Activated CD8-positive, alpha-beta memory T cell treated with anti-CD3 and anti-CD28 coated beads for 36 hours (primary cell): ENCODE results near the gene CAMSAP1. TPM values are rescaled to one million over a fixed set of nuclear protein-coding genes. Genes with fewer than 3 reads are reported as not detected.

Source experiments
- CTCF ChIA-PET: fragments of 350-600 bp; sonication (Branson Sonifier 250); formaldehyde crosslinking; loops from one replicate; lab custom pipeline; 2021; ENCODE audit warnings: antibody characterized with exemption; lab: Charles Lee
- POLR2A ChIA-PET: fragments of 350-600 bp; sonication (Branson Sonifier 250); formaldehyde crosslinking; loops from one replicate; lab custom pipeline; 2021; ENCODE audit warnings: antibody characterized with exemption; lab: Charles Lee
- total RNA-seq, 2 experiments: library from RNA; stranded (reverse); gene quantifications; one replicate each; pipeline ENCODE4 v1.2.3, GENCODE V29; 2021

The CAMSAP1 gene
- total RNA-seq, 2 experiments from 2014 or later, result 28.1 to 32.1 TPM

DNA sequence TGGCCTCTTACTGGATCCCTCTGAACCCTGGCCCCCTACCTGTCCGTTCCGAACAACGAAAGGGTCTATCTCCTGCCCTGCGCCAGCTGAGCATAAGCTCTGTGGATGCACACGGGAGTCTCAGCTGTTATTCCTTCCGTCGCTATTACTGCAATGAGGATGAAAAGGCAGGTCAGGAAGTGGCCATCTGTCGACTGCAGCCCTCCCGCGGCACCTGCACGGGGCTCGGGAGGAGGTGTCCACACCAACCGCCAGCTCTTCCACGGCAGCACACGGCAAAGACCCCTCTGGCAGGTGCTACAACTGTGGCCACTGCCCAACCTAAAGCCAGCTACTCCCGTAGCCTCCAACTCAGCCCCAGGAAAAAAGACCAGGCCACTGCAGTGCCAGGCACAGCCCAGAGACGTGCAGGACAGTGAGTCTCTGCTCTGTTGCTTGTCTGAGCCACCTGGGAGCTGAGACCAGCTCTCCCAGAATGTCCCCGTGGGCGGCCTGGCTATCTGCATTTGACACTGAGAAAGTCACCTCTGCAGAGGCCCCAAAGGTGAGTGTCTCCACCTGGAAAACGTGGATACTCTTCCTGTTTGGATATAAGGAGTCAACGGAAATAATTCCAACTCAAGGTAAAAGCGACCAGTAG lies 19.1 kb downstream of the CAMSAP1 start:
- ChIA-PET CTCF (no interaction called here), POLR2A (no interaction called here)

DNA sequence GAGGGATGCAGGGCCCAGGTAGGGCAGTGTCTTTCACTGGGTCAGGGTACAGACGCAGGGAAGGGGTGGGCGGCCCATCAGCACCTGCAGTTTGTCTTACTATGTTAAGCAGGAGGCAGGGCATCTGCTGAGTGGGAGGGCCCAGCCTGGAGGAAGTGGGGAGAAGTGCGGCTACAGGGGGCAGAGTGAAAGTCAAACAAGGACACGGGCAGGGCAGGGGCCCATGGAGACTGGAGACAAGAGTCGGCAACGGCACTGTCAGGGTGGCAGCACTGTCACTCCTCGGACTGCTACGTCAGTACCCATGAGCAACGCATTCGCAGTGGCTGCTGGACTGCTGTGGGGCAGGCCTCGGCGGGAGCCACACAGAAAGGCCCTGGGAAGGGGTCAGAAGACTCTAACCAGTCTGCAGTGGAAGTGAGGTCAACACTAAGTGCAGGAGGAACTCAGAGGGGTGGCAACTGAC lies 19.7 kb downstream of the CAMSAP1 start:
- ChIA-PET POLR2A (no interaction called here), CTCF (no interaction called here)

DNA sequence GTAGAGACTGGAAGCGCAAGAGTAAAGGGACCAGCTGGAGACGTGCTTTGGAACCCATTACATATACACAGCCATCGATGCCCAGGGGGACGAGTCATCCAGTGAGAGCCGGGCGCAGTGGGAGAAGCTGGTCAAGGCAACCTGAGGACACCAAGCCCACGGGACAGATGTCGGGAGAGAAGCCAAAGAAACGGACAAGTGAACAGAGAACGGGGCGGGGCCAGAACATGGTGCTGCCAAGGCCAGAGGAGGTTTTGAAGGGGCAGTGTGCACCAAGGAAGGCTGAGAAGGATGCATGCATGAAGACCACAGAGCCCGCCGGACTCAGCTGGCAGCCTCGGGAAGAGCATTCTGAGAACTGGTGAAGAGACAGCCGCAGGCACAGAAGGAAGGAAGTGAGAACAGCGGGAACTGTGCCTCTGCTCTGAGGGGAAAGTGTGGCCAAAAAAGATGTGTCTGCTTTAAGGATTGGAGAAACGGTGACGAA lies 20.3 kb downstream of the CAMSAP1 start:
- POLR2A ChIA-PET, result no interaction called here

DNA sequence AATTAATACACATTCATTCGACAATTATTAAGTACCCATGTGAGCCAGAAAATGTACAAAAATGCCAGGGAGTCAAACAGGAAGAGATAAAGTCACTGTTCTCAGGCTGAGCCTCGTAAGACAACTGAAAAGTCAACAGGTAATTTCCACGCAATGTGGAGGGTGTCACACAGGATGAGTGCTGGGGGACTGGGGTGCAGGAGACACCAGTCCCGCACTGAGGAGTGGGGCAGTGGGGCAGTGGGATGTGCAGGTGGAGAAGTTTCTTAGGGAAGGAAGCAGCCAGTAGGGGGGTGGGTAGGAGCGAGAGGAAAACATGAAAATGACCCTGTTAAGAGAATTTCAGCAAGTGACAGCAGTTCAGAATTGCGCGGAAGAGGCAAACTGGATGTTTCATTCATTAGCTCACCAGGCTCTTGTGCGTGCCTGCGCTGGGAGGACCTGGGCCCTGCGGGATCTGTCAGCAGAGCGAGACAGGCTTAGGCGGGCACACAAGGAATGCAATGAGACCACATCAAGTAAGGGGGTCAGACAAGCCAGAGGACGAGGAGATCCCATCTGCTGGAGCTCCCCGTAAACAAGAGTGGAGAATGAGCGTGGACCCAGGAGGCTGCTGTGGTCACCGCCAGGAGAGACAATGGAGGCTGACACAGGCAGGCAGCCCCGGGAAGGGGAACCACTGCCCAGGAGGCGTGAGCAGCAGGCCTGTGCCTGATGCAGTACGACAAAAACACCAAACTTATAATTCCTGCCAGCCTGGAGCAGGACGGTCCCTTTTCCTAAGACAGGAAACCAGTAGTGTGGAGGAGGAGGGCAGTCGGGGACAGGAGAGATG lies 21.0 kb downstream of the CAMSAP1 start:
- POLR2A ChIA-PET, result no interaction called here
- CTCF ChIA-PET, result interaction anchor here (1.4 kb wide), 1 partner anchor 20 kb away, joined by 4 read pairs; no protein-coding TSS in a partner anchor

More for the DNA sequence above, 20.3 kb downstream of the CAMSAP1 start:
- CTCF ChIA-PET, result interaction anchor here (1.4 kb wide), 1 partner anchor 19 kb away, joined by 4 read pairs; no protein-coding TSS in a partner anchor

DNA sequence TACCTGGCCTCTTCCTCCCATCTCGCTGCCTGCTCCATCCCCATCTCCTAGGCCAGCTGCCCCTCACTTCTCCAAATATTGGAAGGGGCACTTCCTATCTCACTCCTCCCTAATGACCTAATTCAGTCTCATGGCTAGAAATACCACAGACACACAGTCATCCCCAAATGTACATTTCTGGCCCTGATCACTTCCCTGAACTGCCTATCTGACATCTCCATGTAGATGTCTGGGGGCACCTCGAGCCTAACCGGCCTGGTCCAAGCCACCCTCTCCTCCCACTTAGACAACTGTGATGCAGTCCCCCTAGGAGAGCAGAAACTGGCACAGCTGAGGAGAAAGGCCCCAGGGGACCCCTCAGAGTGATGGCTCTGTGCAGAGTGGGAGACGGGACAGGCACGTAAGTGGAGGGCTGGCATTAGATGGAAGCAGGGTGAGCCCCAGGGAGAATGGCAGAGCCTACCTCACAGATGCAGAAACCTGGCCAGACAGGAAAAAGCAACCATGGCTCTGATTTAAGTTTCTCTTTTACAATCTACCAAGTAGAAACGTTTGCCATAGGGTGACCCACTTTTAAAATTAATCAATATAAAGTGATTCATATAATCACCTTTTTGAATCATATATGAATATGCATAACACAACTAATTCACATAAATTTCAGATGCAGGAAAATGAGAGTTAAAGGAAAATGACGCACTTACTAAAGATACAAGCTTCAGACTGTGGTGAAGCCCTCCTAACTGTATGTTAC lies 22.1 kb downstream of the CAMSAP1 start:
- ChIA-PET POLR2A (no interaction called here), CTCF (interaction anchor here (1.4 kb wide), 1 partner anchor 21 kb away, joined by 4 read pairs; no protein-coding TSS in a partner anchor)

DNA sequence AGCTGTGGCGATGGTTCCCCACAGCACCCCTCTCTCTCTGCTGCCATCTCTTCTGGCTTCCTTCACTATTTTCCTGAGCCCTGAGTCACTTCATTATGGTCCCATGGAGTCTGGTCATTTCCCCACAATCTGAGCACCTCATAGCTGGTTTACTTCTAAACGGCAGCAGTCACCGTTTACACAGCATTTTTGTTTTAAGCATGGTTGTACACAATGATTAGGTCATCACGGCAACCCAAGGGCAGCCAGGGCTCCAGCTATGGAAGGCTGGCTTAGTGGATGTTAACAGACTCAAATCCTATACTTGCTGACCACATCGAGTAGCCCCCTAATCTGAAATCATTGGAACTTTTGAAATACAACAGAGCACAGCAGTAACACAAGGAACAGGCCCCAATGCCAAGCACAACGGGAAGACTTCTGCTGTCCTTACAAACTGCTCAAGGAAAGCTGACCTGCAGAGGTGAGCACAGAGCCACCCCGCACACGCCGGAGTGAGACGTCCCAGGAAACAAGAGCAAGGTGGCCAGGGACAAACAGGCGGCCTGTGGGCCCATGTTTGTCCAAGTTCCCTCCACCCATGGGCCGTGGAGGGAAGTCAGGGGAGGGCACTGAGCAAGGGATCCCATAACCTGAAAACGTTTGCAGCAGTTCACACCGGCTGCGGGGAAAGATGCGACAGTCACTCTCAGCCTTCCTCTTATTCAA lies 22.9 kb downstream of the CAMSAP1 start:
- CTCF ChIA-PET, result no interaction called here

DNA sequence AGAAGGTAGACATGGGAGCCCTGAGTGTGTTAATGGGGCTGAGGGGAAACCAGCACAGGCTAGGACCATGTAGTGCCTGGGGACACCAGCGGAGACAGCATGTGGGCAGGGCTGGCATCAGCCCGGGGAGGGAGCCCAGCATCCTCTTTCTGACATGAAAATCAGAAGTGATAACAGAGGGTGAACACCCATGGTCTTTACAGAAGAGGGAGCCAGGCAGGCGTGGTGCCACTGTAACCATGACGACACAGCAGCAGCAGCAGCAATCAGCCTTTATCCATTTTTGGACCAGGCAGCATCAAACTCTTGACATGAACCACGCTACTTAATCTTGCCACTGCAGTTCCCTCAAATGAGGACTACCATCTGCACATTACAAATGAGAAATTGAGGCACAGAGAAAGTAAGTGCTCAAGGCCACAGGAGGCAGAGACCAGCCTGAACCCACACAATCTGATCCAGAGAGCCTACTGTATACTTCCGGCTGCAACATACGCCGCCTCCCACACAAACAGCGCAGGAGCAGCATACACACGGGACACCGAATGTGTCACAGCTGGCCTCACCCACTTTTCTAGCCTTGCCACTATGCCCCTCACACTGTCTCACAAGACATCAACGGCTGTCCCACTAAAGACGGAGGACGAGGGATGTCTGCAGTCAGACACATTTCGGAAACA lies 23.8 kb downstream of the CAMSAP1 start:
- POLR2A ChIA-PET, result no interaction called here
- CTCF ChIA-PET, result no interaction called here

More for the DNA sequence above, 22.9 kb downstream of the CAMSAP1 start:
- POLR2A ChIA-PET, result no interaction called here

DNA sequence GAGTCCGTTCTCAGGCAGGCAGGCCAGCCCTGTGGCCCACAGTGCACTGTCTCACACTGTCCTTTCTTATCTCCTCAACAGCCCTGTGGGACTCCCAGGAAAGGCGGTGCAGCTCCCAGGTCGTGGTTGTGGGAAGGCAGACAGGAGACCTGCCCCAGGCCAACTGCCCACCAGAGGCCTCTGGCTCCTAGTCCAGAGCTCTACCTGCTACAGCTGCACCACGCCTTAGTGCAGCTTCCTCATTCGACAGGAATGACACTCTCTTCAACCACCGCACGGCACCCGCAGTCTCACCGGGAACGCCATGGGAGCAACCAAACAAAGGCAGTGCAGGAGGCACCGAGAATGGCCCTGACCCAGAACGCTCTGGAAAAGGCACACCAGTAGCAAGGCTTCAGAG lies 25.3 kb downstream of the CAMSAP1 start:
- ChIA-PET POLR2A (no interaction called here), CTCF (no interaction called here)

DNA sequence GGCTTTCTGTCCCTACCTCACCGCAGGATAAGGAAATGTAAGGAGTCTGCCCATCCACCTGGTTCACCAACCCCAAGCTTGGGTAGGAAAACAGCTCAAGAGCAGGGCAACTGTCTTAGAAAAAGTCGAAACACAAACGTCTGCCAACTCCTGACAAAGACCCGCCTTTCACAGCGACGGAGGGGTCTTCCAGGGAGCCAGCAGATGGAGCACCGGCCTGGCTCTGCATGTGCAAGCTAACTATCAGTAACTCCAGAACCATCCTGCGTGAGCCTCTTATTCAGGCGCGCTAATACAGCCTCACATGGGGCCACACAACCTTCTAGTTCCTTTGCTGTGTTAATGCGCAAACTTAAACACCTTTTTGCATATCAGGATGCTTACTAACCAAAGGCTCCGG lies 26.9 kb downstream of the CAMSAP1 start:
- ChIA-PET CTCF (no interaction called here), POLR2A (no interaction called here)

DNA sequence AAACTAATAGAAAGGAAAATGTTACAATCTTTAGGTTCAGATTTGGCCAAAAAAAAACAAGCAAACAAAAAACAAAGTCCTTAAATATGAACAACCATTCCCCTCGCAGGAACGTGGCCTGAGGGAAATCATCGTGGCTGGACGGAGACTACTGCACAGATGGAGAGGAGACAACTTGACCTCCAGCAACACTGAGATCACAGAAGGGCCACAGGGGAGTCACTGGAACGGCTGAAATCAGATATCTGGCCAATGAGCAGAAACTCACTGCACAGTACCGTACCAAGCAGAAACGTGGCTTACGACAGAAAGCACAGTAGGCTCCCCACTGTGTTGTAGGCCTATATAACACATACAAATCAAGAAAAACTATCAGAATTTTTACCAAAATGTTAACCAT lies 27.7 kb downstream of the CAMSAP1 start:
- POLR2A ChIA-PET, result no interaction called here

DNA sequence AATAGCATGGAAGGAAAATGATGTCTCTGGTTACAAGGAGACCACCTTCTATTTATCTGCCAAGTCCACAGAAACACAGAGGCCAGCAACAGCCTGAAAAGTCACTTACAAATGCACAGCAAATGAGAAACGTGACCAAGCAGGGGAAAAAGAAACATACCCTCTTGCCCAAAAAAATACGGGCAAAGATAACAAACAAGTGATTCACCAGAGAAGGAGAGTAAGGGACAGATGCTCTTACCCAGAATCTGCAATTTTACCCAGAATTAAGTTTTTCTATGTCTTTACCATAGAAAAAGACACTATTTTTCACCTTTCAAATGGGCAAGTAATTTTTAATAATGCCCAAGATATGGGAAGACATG lies 28.1 kb downstream of the CAMSAP1 start:
- ChIA-PET CTCF (no interaction called here), POLR2A (no interaction called here)

More for the DNA sequence above, 27.7 kb downstream of the CAMSAP1 start:
- CTCF ChIA-PET, result no interaction called here

DNA sequence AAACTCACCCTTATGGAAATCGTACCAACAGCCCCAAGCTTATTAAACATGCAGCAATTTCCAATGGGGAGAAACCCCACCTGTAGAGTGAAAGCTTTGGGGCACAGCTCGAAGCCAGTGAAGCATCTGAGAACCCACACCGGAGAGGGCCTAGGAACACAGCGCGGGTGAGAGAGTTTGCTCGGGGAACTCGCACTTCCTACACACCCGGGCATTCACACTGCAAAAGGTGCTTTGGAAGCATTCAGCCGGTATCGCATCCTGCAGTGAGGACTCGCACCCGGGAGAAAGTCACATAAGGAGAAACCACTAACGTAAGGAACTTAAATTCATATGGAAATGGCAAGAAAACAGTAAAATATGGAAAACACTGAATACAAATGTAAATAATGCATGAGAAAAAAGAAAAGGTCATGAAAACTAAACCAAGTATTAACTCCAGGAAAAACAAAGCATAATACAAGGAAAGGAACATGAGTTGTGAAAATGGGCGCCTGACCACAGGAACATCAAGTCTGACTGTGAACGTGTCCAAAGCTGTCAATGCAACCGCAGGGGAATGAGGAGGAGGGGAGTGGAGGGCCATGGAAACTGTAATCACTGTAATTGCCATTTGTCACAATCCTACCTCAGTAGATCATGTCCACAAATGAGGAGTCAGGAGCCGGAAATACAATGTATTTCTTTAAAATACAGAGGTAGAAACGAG lies 28.7 kb downstream of the CAMSAP1 start:
- CTCF ChIA-PET, result no interaction called here
- POLR2A ChIA-PET, result no interaction called here

DNA sequence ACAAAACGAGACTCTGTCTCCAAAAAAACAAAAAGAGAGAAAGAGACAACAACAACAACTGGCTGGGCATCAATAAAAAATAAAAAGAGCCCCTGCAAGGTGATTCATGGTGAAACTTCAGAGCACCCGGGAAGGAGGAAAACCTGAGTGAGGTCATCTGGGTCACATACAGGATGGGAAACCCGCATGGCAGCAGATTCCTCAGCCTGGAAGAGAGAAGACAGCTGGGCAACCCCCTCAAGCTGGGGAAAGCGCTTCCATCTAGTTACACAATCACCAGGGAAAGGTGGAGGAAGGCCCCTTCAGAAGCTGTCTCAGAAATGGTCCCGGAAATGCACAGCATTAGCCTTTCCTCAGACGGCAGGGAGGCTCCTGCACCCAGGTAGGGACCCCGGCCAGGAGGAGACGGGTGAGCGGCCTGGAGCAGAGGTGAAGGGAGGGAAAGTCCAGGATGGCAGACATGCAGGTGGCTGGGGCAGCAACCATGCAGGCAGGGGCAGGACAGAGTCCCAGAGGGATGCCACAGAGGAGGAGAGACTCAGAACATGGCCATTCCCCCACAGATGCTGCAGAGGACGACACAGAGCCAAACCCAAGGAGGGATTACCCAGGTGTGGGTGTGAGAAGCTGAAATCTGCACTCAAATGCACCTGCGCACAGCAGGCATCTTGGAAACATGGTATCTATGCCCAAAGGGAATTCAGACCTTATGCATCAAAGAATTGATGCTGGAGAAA lies 29.4 kb downstream of the CAMSAP1 start:
- ChIA-PET POLR2A (no interaction called here), CTCF (interaction anchor here (1.0 to 1.2 kb wide), 2 partner anchors 11 to 13 kb away, joined by 3 read pairs; no protein-coding TSS in a partner anchor)

DNA sequence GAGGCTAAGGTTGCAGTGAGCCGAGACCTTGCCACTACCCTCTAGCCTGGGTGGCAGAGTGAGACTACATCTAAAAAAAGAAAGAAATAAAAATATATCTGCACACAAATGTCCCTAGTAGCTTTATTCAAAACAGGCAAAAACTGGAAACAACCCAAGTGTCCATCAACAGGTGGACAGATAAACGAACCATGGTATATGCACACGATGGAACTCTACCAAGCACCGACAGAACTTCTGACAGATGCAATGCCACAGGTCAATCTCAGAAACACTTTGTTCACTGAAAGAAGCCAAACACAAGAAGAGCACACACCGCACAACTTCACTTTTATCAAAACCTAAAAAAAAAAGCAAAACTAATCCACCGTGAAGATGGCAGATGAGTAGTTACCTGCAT lies 30.4 kb downstream of the CAMSAP1 start:
- CTCF ChIA-PET, result interaction anchor here (0.8 to 1.2 kb wide), 3 partner anchors 10 to 14 kb away, joined by 3 read pairs; no protein-coding TSS in a partner anchor
- POLR2A ChIA-PET, result no interaction called here

DNA sequence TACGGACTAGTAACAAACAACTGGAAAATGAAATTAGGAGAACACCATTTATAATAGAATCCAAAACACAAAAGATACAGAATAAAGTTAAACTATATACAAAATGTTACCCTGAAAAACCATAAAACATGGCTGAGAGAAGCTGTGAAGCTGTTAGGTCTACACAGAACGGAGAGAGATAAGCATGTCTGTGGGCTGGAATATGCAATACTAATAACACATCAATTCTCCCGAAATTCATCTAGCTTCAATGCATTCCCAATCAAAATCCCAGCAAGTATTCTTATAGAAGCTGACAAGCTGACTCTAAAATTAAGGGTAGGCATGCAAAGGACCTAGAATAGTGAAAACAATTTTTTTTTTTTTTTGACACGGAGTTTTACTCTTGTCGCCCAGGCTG lies 32.5 kb downstream of the CAMSAP1 start:
- POLR2A ChIA-PET, result no interaction called here
- CTCF ChIA-PET, result no interaction called here

DNA sequence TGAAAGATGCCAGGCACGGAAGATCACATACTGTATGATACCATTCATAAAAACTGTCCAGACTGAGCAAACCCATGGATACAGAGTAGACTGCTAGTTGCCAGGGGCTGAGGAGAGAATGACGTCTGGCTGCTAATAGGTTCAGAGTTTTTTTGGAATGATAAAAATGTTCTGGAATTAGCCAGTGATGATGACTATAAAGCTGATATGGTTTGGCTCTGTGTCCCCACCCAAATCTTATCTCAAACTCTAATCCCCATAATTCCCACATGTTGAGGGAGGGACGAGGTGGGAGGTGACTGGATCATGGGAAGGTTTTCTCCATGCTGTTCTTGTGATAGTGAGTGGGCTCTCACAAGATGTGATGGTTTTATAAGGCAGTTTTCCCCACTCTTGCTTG lies 37.4 kb downstream of the CAMSAP1 start:
- ChIA-PET POLR2A (no interaction called here), CTCF (no interaction called here)

DNA sequence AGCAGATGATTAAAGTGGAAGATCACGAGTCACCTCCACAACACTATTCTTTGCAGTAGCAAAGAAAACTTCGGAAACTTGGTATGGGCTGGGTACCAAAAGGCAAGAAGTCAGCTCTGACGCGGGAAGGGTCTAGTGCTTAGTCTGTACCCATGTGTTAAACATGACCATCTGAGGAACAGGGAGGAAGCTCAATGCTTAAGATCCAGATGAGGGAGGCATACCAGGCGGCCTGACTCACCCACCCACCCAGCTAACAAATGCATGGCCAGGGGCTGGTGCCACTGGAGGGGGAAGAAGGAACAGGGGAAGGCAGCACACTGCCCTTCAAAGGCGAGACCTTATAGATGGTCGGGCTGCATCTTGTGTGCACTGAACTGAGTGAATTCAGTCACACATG lies 41.8 kb downstream of the CAMSAP1 start:
- ChIA-PET POLR2A (no interaction called here), CTCF (interaction anchor here (1.6 kb wide), 1 partner anchor 38 kb away, joined by 3 read pairs; no protein-coding TSS in a partner anchor)
